Mesothelial cell of epicardium (in vitro differentiated cells): ENCODE results near the gene DYNLL2. TPM values are rescaled to one million over a fixed set of nuclear protein-coding genes. Genes with fewer than 3 reads are reported as not detected.
A peak's percentile ranks its signal among the peaks of the same experiment; 100 is the strongest.

Experiments
- DNase-seq, 2 experiments: peaks; one replicate each; pipeline ENCODE4 v3.0.0; 2021; ENCODE audit warnings: low spot score in 2 of 2; ENCODE audit not compliant: unreplicated experiment in 2 of 2
- H3K27ac Mint-ChIP-seq: 2 replicates; pipeline ENCODE4 v1.8.0; 2021; ENCODE audit warnings: mixed read lengths
- H3K27me3 Mint-ChIP-seq: 2 replicates; pipeline ENCODE4 v1.8.0; 2021; ENCODE audit warnings: low read depth, mixed read lengths
- H3K36me3 Mint-ChIP-seq: 2 replicates; pipeline ENCODE4 v1.8.0; 2021; ENCODE audit warnings: mixed read lengths
- H3K4me1 Mint-ChIP-seq: 2 replicates; pipeline ENCODE4 v1.8.0; 2021; ENCODE audit warnings: mixed read lengths
- H3K4me3 Mint-ChIP-seq: 2 replicates; pipeline ENCODE4 v1.8.0; 2021; ENCODE audit warnings: mild to moderate bottlenecking, moderate library complexity, mixed read lengths
- H3K9me3 Mint-ChIP-seq: 2 replicates; pipeline ENCODE4 v1.8.0; 2021; ENCODE audit warnings: mixed read lengths
- total RNA-seq: library from RNA; stranded (reverse); gene quantifications from 3 replicates; pipeline ENCODE4 v1.2.1, GENCODE V29; 2021
- TF ChIP-seq, protein P1 (sequence below): fragments of 200-600 bp; sonication (generic); IDR thresholded peaks from one replicate; pipeline ENCODE4 v1.5.0; 2021; ENCODE audit warnings: antibody characterized with exemption; ENCODE audit not compliant: unreplicated experiment

Gene DYNLL2
- total RNA-seq, 1 donor from 2014 or later: 43.5 TPM

DNA sequence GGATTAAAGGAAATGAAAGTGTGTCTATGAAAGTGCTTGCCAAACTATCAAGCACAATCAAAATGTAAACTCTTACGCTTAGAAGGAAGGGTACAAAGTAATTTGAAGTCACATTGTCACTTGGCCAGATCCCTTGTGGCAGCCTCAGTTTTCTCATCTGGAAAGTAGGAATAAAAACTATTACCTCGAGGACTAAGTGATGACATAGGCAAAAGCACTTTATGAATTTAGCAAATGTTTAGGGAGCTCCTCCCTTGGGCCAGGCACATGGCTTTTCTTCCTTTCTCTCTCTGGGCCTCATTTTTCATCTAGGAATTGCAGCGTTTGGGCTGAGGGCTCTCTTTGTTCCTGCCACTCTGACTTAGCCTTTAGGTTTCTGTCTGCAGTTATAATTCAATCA is 28.5 kb downstream of the DYNLL2 start:
- Mint-ChIP-seq H3K4me1 (no peaks in the 10 kb centered on the region), H3K27ac (no peak overlapping the region)

DNA sequence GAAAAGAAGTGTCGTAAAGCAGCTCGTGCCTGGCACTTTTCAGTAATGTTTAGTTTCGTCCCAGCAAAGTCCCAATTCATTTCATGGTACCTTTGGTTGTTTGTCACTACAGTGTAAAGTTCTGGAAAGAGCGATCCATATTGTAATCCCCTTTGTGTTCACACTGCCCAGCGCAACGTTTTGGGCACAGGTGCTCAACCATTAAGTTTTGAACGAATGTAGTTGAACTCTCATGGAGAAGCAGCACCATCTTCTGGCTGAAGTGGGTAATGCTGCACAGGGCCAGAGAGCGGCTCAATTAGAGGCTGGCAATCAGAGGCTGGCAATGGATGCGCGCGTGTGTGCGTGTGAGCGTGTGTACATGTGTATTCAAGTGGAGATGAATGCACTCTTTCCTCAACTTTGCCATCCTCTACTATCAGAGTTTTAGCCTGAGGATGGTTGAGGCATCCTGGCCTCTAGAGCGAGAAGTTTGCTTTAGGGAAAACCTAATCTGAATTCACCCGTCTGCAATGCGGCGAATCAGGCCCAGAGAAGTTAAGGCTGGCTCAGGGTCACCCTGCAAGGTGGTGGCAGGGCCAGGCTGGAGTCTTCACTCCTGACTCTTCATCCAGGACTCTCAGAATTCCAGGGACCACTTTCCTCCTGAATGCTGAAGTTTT is 29.9 kb downstream of the DYNLL2 start:
- Mint-ChIP-seq H3K27ac (no peak overlapping the region), H3K27me3 (peaks cover 53% of the 10 kb centered on the region), H3K4me3 (no peak overlapping the region), H3K36me3 (no peaks in the 10 kb centered on the region), H3K9me3 (no peaks in the 10 kb centered on the region), H3K4me1 (no peaks in the 10 kb centered on the region)
- peak; percentile 48 to 86 for DNase-seq
- TF ChIP-seq, protein P1, sequence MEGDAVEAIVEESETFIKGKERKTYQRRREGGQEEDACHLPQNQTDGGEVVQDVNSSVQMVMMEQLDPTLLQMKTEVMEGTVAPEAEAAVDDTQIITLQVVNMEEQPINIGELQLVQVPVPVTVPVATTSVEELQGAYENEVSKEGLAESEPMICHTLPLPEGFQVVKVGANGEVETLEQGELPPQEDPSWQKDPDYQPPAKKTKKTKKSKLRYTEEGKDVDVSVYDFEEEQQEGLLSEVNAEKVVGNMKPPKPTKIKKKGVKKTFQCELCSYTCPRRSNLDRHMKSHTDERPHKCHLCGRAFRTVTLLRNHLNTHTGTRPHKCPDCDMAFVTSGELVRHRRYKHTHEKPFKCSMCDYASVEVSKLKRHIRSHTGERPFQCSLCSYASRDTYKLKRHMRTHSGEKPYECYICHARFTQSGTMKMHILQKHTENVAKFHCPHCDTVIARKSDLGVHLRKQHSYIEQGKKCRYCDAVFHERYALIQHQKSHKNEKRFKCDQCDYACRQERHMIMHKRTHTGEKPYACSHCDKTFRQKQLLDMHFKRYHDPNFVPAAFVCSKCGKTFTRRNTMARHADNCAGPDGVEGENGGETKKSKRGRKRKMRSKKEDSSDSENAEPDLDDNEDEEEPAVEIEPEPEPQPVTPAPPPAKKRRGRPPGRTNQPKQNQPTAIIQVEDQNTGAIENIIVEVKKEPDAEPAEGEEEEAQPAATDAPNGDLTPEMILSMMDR: peak; percentile 85

More for the DNA sequence above, 28.5 kb downstream of the DYNLL2 start:
- H3K27me3 Mint-ChIP-seq: peaks cover 44% of the 10 kb centered on the region
- peaks cover 2% of the 10 kb centered on the region for H3K36me3 Mint-ChIP-seq
- H3K9me3 Mint-ChIP-seq: peaks cover 8% of the 10 kb centered on the region
- no peak for DNase-seq
- TF ChIP-seq, protein P1: no peak
- no peak overlapping the region for H3K4me3 Mint-ChIP-seq

DNA sequence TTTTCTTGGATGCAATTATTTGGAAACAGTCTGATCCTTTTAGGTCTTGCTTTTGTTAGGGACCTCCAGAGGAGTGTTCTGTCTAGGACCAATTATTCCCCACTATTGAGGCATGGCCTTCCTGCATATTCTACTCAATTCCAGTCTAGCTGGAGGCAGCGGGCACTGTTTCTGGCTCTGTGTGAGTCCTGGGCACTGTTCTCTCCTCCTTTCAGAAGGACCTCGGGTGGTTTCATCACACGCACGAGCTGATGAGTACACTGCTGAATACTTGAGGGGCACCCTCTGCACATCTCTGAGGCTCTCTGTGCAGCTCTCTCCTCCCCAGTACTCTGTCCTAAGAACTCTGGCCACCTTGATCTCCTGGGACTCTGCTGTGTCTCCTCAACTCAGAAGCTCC is 30.7 kb downstream of the DYNLL2 start:
- no peaks in the 10 kb centered on the region for H3K4me1 Mint-ChIP-seq
- no peaks in the 10 kb centered on the region for H3K36me3 Mint-ChIP-seq
- no peak overlapping the region for H3K27ac Mint-ChIP-seq
- DNase-seq: no peak
- no peaks in the 10 kb centered on the region for H3K9me3 Mint-ChIP-seq
- no peak overlapping the region for H3K4me3 Mint-ChIP-seq
- peaks cover 55% of the 10 kb centered on the region for H3K27me3 Mint-ChIP-seq
- TF ChIP-seq, protein P1: no peak

DNA sequence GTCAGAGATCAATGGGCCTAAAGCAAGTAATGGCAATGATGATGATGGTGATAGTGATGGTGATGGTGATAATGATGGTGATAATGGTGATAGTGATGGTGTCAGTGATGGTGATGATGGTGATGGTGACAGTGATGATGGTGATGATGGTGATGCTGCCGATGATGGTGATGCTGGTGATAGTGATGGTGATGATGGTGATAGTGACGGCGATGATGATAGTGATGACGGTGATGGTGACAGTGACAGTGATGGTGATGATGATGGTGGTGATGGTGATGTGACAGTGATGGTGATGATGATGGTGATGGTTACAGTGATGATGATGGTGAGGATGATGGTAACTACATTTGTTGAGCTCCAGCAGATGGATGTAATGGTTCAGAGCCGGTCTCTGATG is 34.2 kb downstream of the DYNLL2 start:
- Mint-ChIP-seq H3K27me3 (peaks cover 56% of the 10 kb centered on the region), H3K9me3 (no peaks in the 10 kb centered on the region), H3K4me1 (no peaks in the 10 kb centered on the region), H3K27ac (no peak overlapping the region), H3K4me3 (no peak overlapping the region), H3K36me3 (no peaks in the 10 kb centered on the region)
- TF ChIP-seq, protein P1: no peak
- DNase-seq: no peak

DNA sequence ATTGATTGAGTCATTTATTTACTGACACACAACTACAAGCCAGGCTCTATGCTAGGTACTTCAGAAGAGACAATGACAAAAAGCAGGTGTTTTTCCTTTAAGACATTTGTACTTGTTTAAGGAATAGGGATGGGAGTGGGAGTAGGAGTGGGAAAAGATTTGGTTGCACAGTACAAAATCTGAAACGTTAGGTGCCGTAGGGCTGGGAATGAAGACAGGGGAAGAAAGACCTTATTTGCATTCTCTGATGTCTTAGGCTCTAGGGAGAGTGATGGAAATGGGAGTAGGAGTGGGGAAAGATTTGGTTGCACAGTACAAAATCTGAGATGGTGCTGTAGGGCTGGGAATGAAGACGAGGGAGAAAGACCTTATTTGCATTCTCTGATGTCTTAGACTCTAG is 36.3 kb downstream of the DYNLL2 start:
- no peak overlapping the region for H3K27ac Mint-ChIP-seq
- no peaks in the 10 kb centered on the region for H3K4me1 Mint-ChIP-seq
- H3K36me3 Mint-ChIP-seq: no peaks in the 10 kb centered on the region
- H3K27me3 Mint-ChIP-seq: peaks cover 46% of the 10 kb centered on the region
- TF ChIP-seq, protein P1: no peak
- no peak for DNase-seq
- no peak overlapping the region for H3K4me3 Mint-ChIP-seq
- H3K9me3 Mint-ChIP-seq: no peaks in the 10 kb centered on the region
